HEK293 (cell line): Measurements from ENCODE around the gene BICRAL.
"Not testable (repeated sequence)": the region's sequence is repeated elsewhere in the genome, so short reads cannot be mapped to it uniquely, and the experiment has no call there.

Experiments
- CTCF ChIP-seq: fragments of 450-650 bp; formaldehyde crosslinking; IDR thresholded peaks from 2 replicates; pipeline ENCODE4 v1.5.1; 2016; ENCODE audit warnings: missing biosample characterization, missing genetic modification characterization
- GLI2 ChIP-seq: fragments of 450-650 bp; formaldehyde crosslinking; IDR thresholded peaks from 2 replicates; pipeline ENCODE4; 2017; ENCODE audit warnings: missing biosample characterization, missing genetic modification characterization, low read depth, borderline replicate concordance
- GLIS1 ChIP-seq: fragments of 450-650 bp; formaldehyde crosslinking; IDR thresholded peaks from 2 replicates; pipeline ENCODE4 v1.5.1; 2016; ENCODE audit warnings: missing biosample characterization, missing genetic modification characterization
- KLF7 ChIP-seq: fragments of 450-650 bp; formaldehyde crosslinking; IDR thresholded peaks from 2 replicates; pipeline ENCODE4 v1.5.1; 2016; ENCODE audit warnings: missing biosample characterization, missing genetic modification characterization, borderline replicate concordance
- PRDM4 ChIP-seq: fragments of 450-650 bp; formaldehyde crosslinking; IDR thresholded peaks from 2 replicates; pipeline ENCODE4 v1.5.1; 2017; ENCODE audit warnings: missing biosample characterization, missing genetic modification characterization
- ZBTB1 ChIP-seq: fragments of 450-650 bp; formaldehyde crosslinking; IDR thresholded peaks from 2 replicates; pipeline ENCODE4 v1.5.1; 2016; ENCODE audit warnings: missing biosample characterization, missing genetic modification characterization
- ZNF146 ChIP-seq: fragments of 450-650 bp; formaldehyde crosslinking; IDR thresholded peaks from 2 replicates; pipeline ENCODE4 v1.5.1; 2016; ENCODE audit warnings: missing biosample characterization, missing genetic modification characterization
- ZNF202 ChIP-seq: fragments of 450-650 bp; formaldehyde crosslinking; IDR thresholded peaks from 2 replicates; pipeline ENCODE4 v1.5.1; 2016; ENCODE audit warnings: missing biosample characterization, missing genetic modification characterization, borderline replicate concordance
- ZNF549 ChIP-seq: fragments of 450-650 bp; IDR thresholded peaks from 2 replicates; pipeline ENCODE4 v1.5.1; 2018; ENCODE audit warnings: missing biosample characterization, missing genetic modification characterization, mild to moderate bottlenecking, inconsistent platforms, moderate library complexity
- ZNF660 ChIP-seq: fragments of 450-650 bp; IDR thresholded peaks from 2 replicates; pipeline ENCODE4 v1.5.1; 2018; ENCODE audit warnings: missing biosample characterization, mild to moderate bottlenecking, missing genetic modification characterization
- ZNF776 ChIP-seq: fragments of 450-650 bp; formaldehyde crosslinking; IDR thresholded peaks from 2 replicates; pipeline ENCODE4 v1.5.0; 2017; ENCODE audit warnings: missing biosample characterization, missing genetic modification characterization, borderline replicate concordance
- TF ChIP-seq, protein P1 (sequence below): fragments of 450-650 bp; formaldehyde crosslinking; IDR thresholded peaks from 2 replicates; pipeline ENCODE4 v1.5.1; 2017; ENCODE audit warnings: missing biosample characterization, missing genetic modification characterization
- TF ChIP-seq, protein P2 (sequence below): fragments of 450-650 bp; formaldehyde crosslinking; IDR thresholded peaks from 2 replicates; pipeline ENCODE4 v1.5.1; 2016; ENCODE audit warnings: missing biosample characterization, missing genetic modification characterization
- TF ChIP-seq, protein P3 (sequence below): fragments of 450-650 bp; formaldehyde crosslinking; IDR thresholded peaks from 2 replicates; pipeline ENCODE4 v1.5.1; 2016; ENCODE audit warnings: missing biosample characterization, missing genetic modification characterization

DNA sequence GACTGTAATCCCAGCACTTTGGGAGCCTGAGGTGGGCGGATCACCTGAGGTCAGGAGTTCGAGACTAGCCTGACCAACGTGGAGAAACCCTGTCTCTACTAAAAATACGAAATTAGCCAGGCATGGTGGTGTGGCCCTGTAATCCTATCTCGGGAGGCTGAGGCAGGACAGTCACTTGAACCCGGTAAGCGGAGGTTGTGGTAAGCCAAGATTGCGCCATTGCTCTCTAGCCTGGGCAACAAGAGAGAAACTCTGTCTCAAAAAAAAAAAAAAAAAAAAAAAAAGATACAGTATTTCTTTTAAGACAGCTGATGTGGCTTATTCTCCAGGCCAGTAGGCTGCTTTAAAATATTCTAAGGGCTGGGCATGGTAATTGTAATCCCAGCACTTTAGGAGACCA is 33.9 kb downstream of the BICRAL start:
- TF ChIP-seq CTCF; ZNF549 (tag by site-specific recombination); ZNF202 (tag by site-specific recombination); ZBTB1 (tag by site-specific recombination); KLF7 (tag by site-specific recombination); GLI2 (tag by site-specific recombination); PRDM4 (tag by site-specific recombination); GLIS1; ZNF146 (tag by site-specific recombination); ZNF660 (tag by site-specific recombination); ZNF776: not testable (repeated sequence)
- TF ChIP-seq, protein P1, sequence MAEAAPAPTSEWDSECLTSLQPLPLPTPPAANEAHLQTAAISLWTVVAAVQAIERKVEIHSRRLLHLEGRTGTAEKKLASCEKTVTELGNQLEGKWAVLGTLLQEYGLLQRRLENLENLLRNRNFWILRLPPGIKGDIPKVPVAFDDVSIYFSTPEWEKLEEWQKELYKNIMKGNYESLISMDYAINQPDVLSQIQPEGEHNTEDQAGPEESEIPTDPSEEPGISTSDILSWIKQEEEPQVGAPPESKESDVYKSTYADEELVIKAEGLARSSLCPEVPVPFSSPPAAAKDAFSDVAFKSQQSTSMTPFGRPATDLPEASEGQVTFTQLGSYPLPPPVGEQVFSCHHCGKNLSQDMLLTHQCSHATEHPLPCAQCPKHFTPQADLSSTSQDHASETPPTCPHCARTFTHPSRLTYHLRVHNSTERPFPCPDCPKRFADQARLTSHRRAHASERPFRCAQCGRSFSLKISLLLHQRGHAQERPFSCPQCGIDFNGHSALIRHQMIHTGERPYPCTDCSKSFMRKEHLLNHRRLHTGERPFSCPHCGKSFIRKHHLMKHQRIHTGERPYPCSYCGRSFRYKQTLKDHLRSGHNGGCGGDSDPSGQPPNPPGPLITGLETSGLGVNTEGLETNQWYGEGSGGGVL (tag by site-specific recombination), result not testable (repeated sequence)
- TF ChIP-seq, protein P2, sequence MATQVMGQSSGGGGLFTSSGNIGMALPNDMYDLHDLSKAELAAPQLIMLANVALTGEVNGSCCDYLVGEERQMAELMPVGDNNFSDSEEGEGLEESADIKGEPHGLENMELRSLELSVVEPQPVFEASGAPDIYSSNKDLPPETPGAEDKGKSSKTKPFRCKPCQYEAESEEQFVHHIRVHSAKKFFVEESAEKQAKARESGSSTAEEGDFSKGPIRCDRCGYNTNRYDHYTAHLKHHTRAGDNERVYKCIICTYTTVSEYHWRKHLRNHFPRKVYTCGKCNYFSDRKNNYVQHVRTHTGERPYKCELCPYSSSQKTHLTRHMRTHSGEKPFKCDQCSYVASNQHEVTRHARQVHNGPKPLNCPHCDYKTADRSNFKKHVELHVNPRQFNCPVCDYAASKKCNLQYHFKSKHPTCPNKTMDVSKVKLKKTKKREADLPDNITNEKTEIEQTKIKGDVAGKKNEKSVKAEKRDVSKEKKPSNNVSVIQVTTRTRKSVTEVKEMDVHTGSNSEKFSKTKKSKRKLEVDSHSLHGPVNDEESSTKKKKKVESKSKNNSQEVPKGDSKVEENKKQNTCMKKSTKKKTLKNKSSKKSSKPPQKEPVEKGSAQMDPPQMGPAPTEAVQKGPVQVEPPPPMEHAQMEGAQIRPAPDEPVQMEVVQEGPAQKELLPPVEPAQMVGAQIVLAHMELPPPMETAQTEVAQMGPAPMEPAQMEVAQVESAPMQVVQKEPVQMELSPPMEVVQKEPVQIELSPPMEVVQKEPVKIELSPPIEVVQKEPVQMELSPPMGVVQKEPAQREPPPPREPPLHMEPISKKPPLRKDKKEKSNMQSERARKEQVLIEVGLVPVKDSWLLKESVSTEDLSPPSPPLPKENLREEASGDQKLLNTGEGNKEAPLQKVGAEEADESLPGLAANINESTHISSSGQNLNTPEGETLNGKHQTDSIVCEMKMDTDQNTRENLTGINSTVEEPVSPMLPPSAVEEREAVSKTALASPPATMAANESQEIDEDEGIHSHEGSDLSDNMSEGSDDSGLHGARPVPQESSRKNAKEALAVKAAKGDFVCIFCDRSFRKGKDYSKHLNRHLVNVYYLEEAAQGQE (tag by site-specific recombination), result not testable (repeated sequence)
- TF ChIP-seq, protein P3, sequence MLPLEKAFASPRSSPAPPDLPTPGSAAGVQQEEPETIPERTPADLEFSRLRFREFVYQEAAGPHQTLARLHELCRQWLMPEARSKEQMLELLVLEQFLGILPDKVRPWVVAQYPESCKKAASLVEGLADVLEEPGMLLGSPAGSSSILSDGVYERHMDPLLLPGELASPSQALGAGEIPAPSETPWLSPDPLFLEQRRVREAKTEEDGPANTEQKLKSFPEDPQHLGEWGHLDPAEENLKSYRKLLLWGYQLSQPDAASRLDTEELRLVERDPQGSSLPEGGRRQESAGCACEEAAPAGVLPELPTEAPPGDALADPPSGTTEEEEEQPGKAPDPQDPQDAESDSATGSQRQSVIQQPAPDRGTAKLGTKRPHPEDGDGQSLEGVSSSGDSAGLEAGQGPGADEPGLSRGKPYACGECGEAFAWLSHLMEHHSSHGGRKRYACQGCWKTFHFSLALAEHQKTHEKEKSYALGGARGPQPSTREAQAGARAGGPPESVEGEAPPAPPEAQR, result not testable (repeated sequence)
